ENCODE data around the gene TICAM2. TPM values are rescaled to one million over a fixed set of nuclear protein-coding genes. Genes with fewer than 3 reads are reported as not detected.

TICAM2 gene
- total RNA-seq, 3 donors from 2014 or later: 0.98 to 1.6 (median 1.5) TPM

- intact Hi-C loops (cut with DNase I; ENCODE audit: low total_unique reads): loop anchor here (5.0 kb wide), 1 partner anchor 89 kb away; no protein-coding TSS in a partner anchor
Observed at GRCh38 chr5:115556276-115556675, 46.0 kb downstream of the TICAM2 start.

DNA sequence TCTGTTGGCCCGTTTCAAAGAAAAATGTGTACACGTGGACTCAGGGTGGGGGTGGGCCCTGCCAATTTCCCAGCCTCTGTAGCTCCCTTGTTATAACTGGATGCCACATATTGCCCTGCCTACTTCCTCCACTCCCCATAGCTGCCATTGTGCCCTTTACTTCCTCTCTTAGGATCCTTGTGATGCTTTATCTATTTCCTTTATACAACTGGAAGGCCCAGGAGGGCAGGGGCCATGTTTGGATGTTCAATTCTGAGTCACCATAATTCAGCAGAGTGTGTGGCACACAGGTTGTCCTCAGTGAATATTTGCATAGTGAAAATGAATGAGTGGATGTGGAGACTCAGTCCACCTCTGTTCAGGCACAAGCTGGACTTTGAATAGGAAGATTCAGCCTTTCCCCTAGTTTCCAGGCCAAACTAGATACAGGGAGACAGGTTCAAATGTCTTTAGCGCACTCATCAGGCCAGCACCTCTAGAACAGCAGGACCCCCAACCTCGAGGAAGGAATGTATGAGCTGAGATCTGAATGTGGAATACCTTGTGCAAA lies 47.1 kb downstream of the TICAM2 start:
- H3K9me3 ChIP-seq: no peaks in the 10 kb centered on the region
- no peaks in the 10 kb centered on the region for H3K36me3 ChIP-seq
- no peaks in the 10 kb centered on the region for H3K27me3 ChIP-seq
- no peaks in the 10 kb centered on the region for H3K4me1 ChIP-seq
- intact Hi-C loops (cut with DNase I; ENCODE audit: low total_unique reads): loop anchor here (5.0 kb wide), 1 partner anchor 88 kb away; no protein-coding TSS in a partner anchor
- TF ChIP-seq, protein P1, sequence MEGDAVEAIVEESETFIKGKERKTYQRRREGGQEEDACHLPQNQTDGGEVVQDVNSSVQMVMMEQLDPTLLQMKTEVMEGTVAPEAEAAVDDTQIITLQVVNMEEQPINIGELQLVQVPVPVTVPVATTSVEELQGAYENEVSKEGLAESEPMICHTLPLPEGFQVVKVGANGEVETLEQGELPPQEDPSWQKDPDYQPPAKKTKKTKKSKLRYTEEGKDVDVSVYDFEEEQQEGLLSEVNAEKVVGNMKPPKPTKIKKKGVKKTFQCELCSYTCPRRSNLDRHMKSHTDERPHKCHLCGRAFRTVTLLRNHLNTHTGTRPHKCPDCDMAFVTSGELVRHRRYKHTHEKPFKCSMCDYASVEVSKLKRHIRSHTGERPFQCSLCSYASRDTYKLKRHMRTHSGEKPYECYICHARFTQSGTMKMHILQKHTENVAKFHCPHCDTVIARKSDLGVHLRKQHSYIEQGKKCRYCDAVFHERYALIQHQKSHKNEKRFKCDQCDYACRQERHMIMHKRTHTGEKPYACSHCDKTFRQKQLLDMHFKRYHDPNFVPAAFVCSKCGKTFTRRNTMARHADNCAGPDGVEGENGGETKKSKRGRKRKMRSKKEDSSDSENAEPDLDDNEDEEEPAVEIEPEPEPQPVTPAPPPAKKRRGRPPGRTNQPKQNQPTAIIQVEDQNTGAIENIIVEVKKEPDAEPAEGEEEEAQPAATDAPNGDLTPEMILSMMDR (IDR thresholded peaks at IDR 0.05): no peak
- no peak for DNase-seq (ENCODE audit: low spot score in 2 of 2)
- no peak overlapping the region for H3K27ac ChIP-seq
- no peak overlapping the region for H3K4me3 ChIP-seq

More at GRCh38 chr5:115556276-115556675, 46.0 kb downstream of the TICAM2 start:
- Histone ChIP-seq H3K4me3 (no peak overlapping the region), H3K27ac (no peak overlapping the region), H3K36me3 (no peaks in the 10 kb centered on the region), H3K9me3 (no peaks in the 10 kb centered on the region), H3K27me3 (no peaks in the 10 kb centered on the region), H3K4me1 (no peaks in the 10 kb centered on the region)
- no peak for DNase-seq (ENCODE audit: low spot score in 2 of 2)
- TF ChIP-seq POLR2A (IDR thresholded peaks at IDR 0.05): no peak
- no peak for TF ChIP-seq POLR2AphosphoS5 (IDR thresholded peaks at IDR 0.05)
- TF ChIP-seq, protein P1 (IDR thresholded peaks at IDR 0.05): no peak

- no peak for DNase-seq (ENCODE audit: low spot score in 2 of 2)
- TF ChIP-seq, protein P1 (IDR thresholded peaks at IDR 0.05): no peak
- no peak for TF ChIP-seq POLR2A (IDR thresholded peaks at IDR 0.05)
- TF ChIP-seq POLR2AphosphoS5 (IDR thresholded peaks at IDR 0.05): no peak
- no peaks in the 10 kb centered on the region for H3K4me1 ChIP-seq
- intact Hi-C loops (cut with DNase I; ENCODE audit: low total_unique reads): no loop called here
- no peaks in the 10 kb centered on the region for H3K36me3 ChIP-seq
- no peaks in the 10 kb centered on the region for H3K9me3 ChIP-seq
- H3K27me3 ChIP-seq: no peaks in the 10 kb centered on the region
- H3K4me3 ChIP-seq: no peak overlapping the region
- H3K27ac ChIP-seq: no peak overlapping the region
Observed at GRCh38 chr5:115553082-115553481, 49.2 kb downstream of the TICAM2 start.

- TF ChIP-seq POLR2A (IDR thresholded peaks at IDR 0.05): no peak
- TF ChIP-seq POLR2AphosphoS5 (IDR thresholded peaks at IDR 0.05): no peak
- TF ChIP-seq, protein P1 (IDR thresholded peaks at IDR 0.05): no peak
- Histone ChIP-seq H3K9me3 (no peaks in the 10 kb centered on the region), H3K36me3 (no peaks in the 10 kb centered on the region), H3K4me3 (no peak overlapping the region), H3K4me1 (no peaks in the 10 kb centered on the region), H3K27me3 (no peaks in the 10 kb centered on the region), H3K27ac (no peak overlapping the region)
- DNase-seq (ENCODE audit: low spot score in 2 of 2): no peak
- intact Hi-C loops (cut with DNase I; ENCODE audit: low total_unique reads): no loop called here
Observed at GRCh38 chr5:115551415-115551814, 50.9 kb downstream of the TICAM2 start.

DNA sequence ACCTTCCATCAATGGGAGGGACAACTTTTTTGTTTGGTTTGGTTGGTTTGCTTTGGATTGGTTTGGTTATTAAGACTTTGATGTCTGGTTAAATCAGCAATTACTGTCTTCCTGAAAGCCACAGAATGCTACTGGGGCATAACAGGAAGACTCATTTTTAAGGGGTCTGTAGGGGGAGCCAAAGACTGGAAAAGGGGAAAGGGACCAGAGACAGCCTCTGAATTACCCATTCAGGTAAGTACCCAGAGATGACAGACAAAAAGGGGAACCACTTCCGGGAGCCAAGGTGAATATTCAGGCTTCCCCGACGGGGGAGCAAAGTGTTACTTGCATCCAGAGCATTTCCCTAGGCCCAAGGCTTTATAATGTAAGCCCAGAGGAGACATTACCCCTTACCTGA lies 53.1 kb downstream of the TICAM2 start:
- H3K4me3 ChIP-seq: no peak overlapping the region
- TF ChIP-seq, protein P1 (IDR thresholded peaks at IDR 0.05): no peak
- TF ChIP-seq POLR2A (IDR thresholded peaks at IDR 0.05): no peak
- TF ChIP-seq POLR2AphosphoS5 (IDR thresholded peaks at IDR 0.05): no peak
- H3K36me3 ChIP-seq: no peaks in the 10 kb centered on the region
- intact Hi-C loops (cut with DNase I; ENCODE audit: low total_unique reads): no loop called here
- H3K27ac ChIP-seq: no peak overlapping the region
- H3K27me3 ChIP-seq: no peaks in the 10 kb centered on the region
- H3K9me3 ChIP-seq: peaks cover 5 to 10% of the 10 kb centered on the region in 2 donors
- no peaks in the 10 kb centered on the region for H3K4me1 ChIP-seq
- DNase-seq (ENCODE audit: low spot score in 2 of 2): no peak

All from breast epithelium (tissue), 4 donors.